H9 (cell line): Measurements from ENCODE around the gene PPARD. TPM values are rescaled to one million over a fixed set of nuclear protein-coding genes. Genes with fewer than 3 reads are reported as not detected.

Experiments
- DNase-seq: peaks from one replicate; pipeline ENCODE4 v3.0.0-alpha.2; 2017
- H2AFZ ChIP-seq: one replicate; pipeline ENCODE4 v1.6.1; 2013; ENCODE audit warnings: mild to moderate bottlenecking, low read length, control low read depth, moderate library complexity
- H2AK5ac ChIP-seq: 2 replicates; pipeline ENCODE4 v1.6.1; 2013; ENCODE audit warnings: low read length, control low read depth, mixed read lengths; ENCODE audit not compliant: insufficient read length
- H2BK120ac ChIP-seq: one replicate; pipeline ENCODE4 v1.6.1; 2013; ENCODE audit warnings: low read depth, mild to moderate bottlenecking, low read length, control low read depth, inconsistent platforms; ENCODE audit not compliant: poor library complexity, severe bottlenecking
- H2BK12ac ChIP-seq: 2 replicates; pipeline ENCODE4 v1.6.1; 2013; ENCODE audit warnings: low read length, control low read depth, mixed read lengths, low read depth; ENCODE audit not compliant: insufficient read length
- H2BK15ac ChIP-seq: 2 replicates; pipeline ENCODE4 v1.6.1; 2013; ENCODE audit warnings: low read depth, low read length, control low read depth
- H2BK20ac ChIP-seq: one replicate; pipeline ENCODE4 v1.6.1; 2013; ENCODE audit warnings: low read depth, mild to moderate bottlenecking, low read length, control low read depth, inconsistent platforms; ENCODE audit not compliant: poor library complexity, severe bottlenecking
- H2BK5ac ChIP-seq: 2 replicates; pipeline ENCODE4 v1.6.1; 2013; ENCODE audit warnings: low read length, control low read depth, mixed read lengths; ENCODE audit not compliant: insufficient read length
- H3K14ac ChIP-seq: 2 replicates; pipeline ENCODE4 v1.6.1; 2013; ENCODE audit warnings: low read length, control low read depth; ENCODE audit not compliant: insufficient read depth
- H3K18ac ChIP-seq: 2 replicates; pipeline ENCODE4 v1.6.1; 2013; ENCODE audit warnings: low read depth, mild to moderate bottlenecking, mixed read lengths, low read length, control low read depth; ENCODE audit not compliant: insufficient read length
- H3K23ac ChIP-seq: 2 replicates; pipeline ENCODE4 v1.6.1; 2013; ENCODE audit warnings: low read length, control low read depth, mixed read lengths, low read depth; ENCODE audit not compliant: insufficient read length
- H3K23me2 ChIP-seq: 2 replicates; pipeline ENCODE4 v1.6.1; 2013; ENCODE audit warnings: low read depth, mild to moderate bottlenecking, mixed read lengths, low read length, control low read depth; ENCODE audit not compliant: insufficient read length, poor library complexity, severe bottlenecking
- H3K27ac ChIP-seq: 2 replicates; pipeline ENCODE4 v1.5.1; 2013; ENCODE audit warnings: low read length, control low read depth, mixed read lengths, low read depth; ENCODE audit not compliant: insufficient read length
- H3K27me3 ChIP-seq: 2 replicates; pipeline ENCODE4 v1.6.1; 2013; ENCODE audit warnings: low read length, control low read depth, inconsistent platforms; ENCODE audit not compliant: insufficient read depth
- H3K4ac ChIP-seq: 2 replicates; pipeline ENCODE4 v1.6.1; 2013; ENCODE audit warnings: low read depth, mild to moderate bottlenecking, control low read depth, inconsistent platforms, low read length, moderate library complexity
- H3K4me1 ChIP-seq: 2 replicates; pipeline ENCODE4 v1.6.1; 2013; ENCODE audit warnings: low read length, control low read depth, inconsistent platforms; ENCODE audit not compliant: insufficient read depth
- H3K4me2 ChIP-seq: 2 replicates; pipeline ENCODE4 v1.6.1; 2013; ENCODE audit warnings: low read length, control low read depth, mixed read lengths; ENCODE audit not compliant: insufficient read length, insufficient read depth
- H3K56ac ChIP-seq: 2 replicates; pipeline ENCODE4 v1.6.1; 2013; ENCODE audit warnings: low read depth, mild to moderate bottlenecking, mixed read lengths, low read length, control low read depth; ENCODE audit not compliant: insufficient read length
- H3K79me1 ChIP-seq: 2 replicates; pipeline ENCODE4 v1.6.1; 2013; ENCODE audit warnings: low read depth, mild to moderate bottlenecking, moderate library complexity, low read length, control low read depth, inconsistent platforms; ENCODE audit not compliant: insufficient read depth, poor library complexity, severe bottlenecking
- H3K79me2 ChIP-seq: 2 replicates; pipeline ENCODE4 v1.6.1; 2013; ENCODE audit warnings: low read length, control low read depth, inconsistent platforms; ENCODE audit not compliant: insufficient read depth
- H3K9ac ChIP-seq: 2 replicates; pipeline ENCODE4 v1.6.1; 2013; ENCODE audit warnings: low read length, control low read depth, mixed read lengths; ENCODE audit not compliant: insufficient read length; ENCODE audit errors: extremely low read depth
- H3K9me3 ChIP-seq: one replicate; pipeline ENCODE4 v1.6.1; 2013; ENCODE audit warnings: low read depth, low read length, inconsistent platforms; ENCODE audit not compliant: control insufficient read depth
- H3T11ph ChIP-seq: one replicate; pipeline ENCODE4 v1.6.1; 2013; ENCODE audit warnings: mild to moderate bottlenecking, low read length, control low read depth, inconsistent platforms
- H4K20me1 ChIP-seq: one replicate; pipeline ENCODE4 v1.6.1; 2013; ENCODE audit not compliant: control insufficient read depth, insufficient read length, insufficient read depth
- H4K5ac ChIP-seq: 2 replicates; pipeline ENCODE4 v1.6.1; 2013; ENCODE audit warnings: low read depth, mild to moderate bottlenecking, mixed read lengths, low read length, control low read depth; ENCODE audit not compliant: insufficient read length
- H4K8ac ChIP-seq: replicated peaks from 2 replicates; pipeline ENCODE4 v1.6.1; 2013; ENCODE audit warnings: low read length, control low read depth, mixed read lengths, low read depth; ENCODE audit not compliant: insufficient read length
- H4K91ac ChIP-seq: 2 replicates; pipeline ENCODE4 v1.6.1; 2013; ENCODE audit warnings: low read depth, mild to moderate bottlenecking, moderate library complexity, mixed read lengths, low read length, control low read depth; ENCODE audit not compliant: insufficient read length
- H3K27ac Mint-ChIP-seq, 3 experiments: 2 replicates in 2 of 3; 3 replicates in 1 of 3; pipeline ENCODE4 v1.8.0; 2020 to 2021; ENCODE audit warnings: mixed read lengths in 3 of 3, mild to moderate bottlenecking in 1 of 3, moderate library complexity in 1 of 3
- H3K27me3 Mint-ChIP-seq: 2 replicates; pipeline ENCODE4 v1.8.0; 2021; ENCODE audit warnings: low read depth, mild to moderate bottlenecking, moderate library complexity, mixed read lengths
- H3K36me3 Mint-ChIP-seq, 3 experiments: 2 replicates in 2 of 3; 3 replicates in 1 of 3; pipeline ENCODE4 v1.8.0; 2020 to 2021; ENCODE audit warnings: low read depth in 3 of 3, mixed read lengths in 3 of 3; ENCODE audit not compliant: insufficient read depth in 1 of 3
- H3K4me1 Mint-ChIP-seq, 2 experiments: 2 replicates each; pipeline ENCODE4 v1.8.0; 2020; ENCODE audit warnings: mixed read lengths in 2 of 2
- H3K4me3 Mint-ChIP-seq, 2 experiments: 2 replicates in 1 of 2; 3 replicates in 1 of 2; pipeline ENCODE4 v1.8.0; 2020 to 2021; ENCODE audit warnings: mild to moderate bottlenecking in 2 of 2, mixed read lengths in 2 of 2, moderate library complexity in 1 of 2
- H3K9me3 Mint-ChIP-seq, 2 experiments: 2 replicates in 1 of 2; 3 replicates in 1 of 2; pipeline ENCODE4 v1.8.0; 2020; ENCODE audit warnings: mild to moderate bottlenecking in 2 of 2, mixed read lengths in 2 of 2, moderate library complexity in 1 of 2
- CTCF ChIP-seq: fragments of 200-600 bp; sonication (generic); conservative IDR thresholded peaks from 3 replicates; pipeline ENCODE4 v1.8.0; 2021; ENCODE audit warnings: antibody characterized with exemption, mild to moderate bottlenecking
- WGBS: extraction: QIAGEN DNeasy Blood & Tissue Kit; methylation state at CpG from one replicate; pipeline ENCODE4 v1.1.7; 2013; ENCODE audit warnings: missing lambda C conversion rate, low lambda C conversion rate, mixed read lengths; ENCODE audit not compliant: insufficient read length; ENCODE audit errors: extremely low coverage; 5-methylcytosine and 5-hydroxymethylcytosine counted together
- total RNA-seq: library from RNA; stranded (reverse); gene quantifications from 2 replicates; pipeline ENCODE4 v1.2.1, GENCODE V29; 2021

PPARD gene
- total RNA-seq, 1 experiment from 2014 or later, result 11.7 TPM

- Histone ChIP-seq H4K5ac (no peak overlapping the region), H2BK120ac (no peak overlapping the region), H2BK5ac (no peak overlapping the region), H3K9me3 (peaks cover 4% of the 10 kb centered on the region), H2BK20ac (no peak overlapping the region), H3K79me1 (no peaks in the 10 kb centered on the region), H3T11ph (no peak overlapping the region), H3K56ac (no peak overlapping the region), H3K9ac (no peak overlapping the region), H3K79me2 (no peaks in the 10 kb centered on the region), H4K8ac (no peak overlapping the region), H2AFZ (no peak overlapping the region), H2BK12ac (no peak overlapping the region), H3K4me2 (no peak overlapping the region), H3K23ac (no peak overlapping the region), H3K18ac (no peak overlapping the region), H3K27me3 (no peaks in the 10 kb centered on the region), H2AK5ac (no peak overlapping the region), H3K14ac (no peak overlapping the region), H3K27ac (no peak overlapping the region), H4K91ac (no peak overlapping the region), H3K4me1 (no peaks in the 10 kb centered on the region), H3K4ac (no peak overlapping the region), H4K20me1 (no peaks in the 10 kb centered on the region), H2BK15ac (no peak overlapping the region), H3K23me2 (no peaks in the 10 kb centered on the region)
- no peak for DNase-seq
- Mint-ChIP-seq H3K4me3 (no peak overlapping the region), H3K27me3 (no peaks in the 10 kb centered on the region), H3K9me3 (peaks cover 6 to 10% of the 10 kb centered on the region in 2 experiments), H3K27ac (no peak overlapping the region; a peak in 1 of 7 replicates), H3K4me1 (peaks cover 5 to 6% of the 10 kb centered on the region in 2 experiments; a peak in 3 of 4 replicates), H3K36me3 (peaks cover 5 to 14% (median 9%) of the 10 kb centered on the region in 3 experiments)
- no peak for TF ChIP-seq CTCF
- WGBS, result no CpG with 5 or more reads among the region's 4 CpGs
These were observed 44.6 kb downstream of the PPARD start for GRCh38 chr6:35386989-35387388.
